GM23248 (cell line): ENCODE data around the gene LHX5.
A peak's percentile ranks its signal among the peaks of the same experiment; 100 is the strongest.

ENCODE experiments used
- EZH2 ChIP-seq: fragments of 200-600 bp; sonication (generic); IDR thresholded peaks from 2 replicates; pipeline ENCODE4 v1.6.1; 2018; ENCODE audit warnings: antibody characterized with exemption, mild to moderate bottlenecking; ENCODE audit not compliant: insufficient read depth, poor library complexity, severe bottlenecking
- EZH2phosphoT487 ChIP-seq: fragments of 200-600 bp; sonication (generic); IDR thresholded peaks from 2 replicates; pipeline ENCODE4 v1.6.1; 2018; ENCODE audit warnings: antibody characterized with exemption, moderate library complexity, mild to moderate bottlenecking, low read depth; ENCODE audit not compliant: insufficient read depth

- no peak for TF ChIP-seq EZH2phosphoT487
- TF ChIP-seq EZH2: peak; percentile 81
These were observed 8.1 kb upstream of the LHX5 start for GRCh38 chr12:113479590-113480335.
